GM21447 (cell line): ENCODE results near the gene PKM.

Experiments used
- ATAC-seq: cut with Tn5 transposase; IDR thresholded peaks from one replicate; pipeline ENCODE4 v1.9.1; 2021; ENCODE audit not compliant: unreplicated experiment

Gene PKM

DNA sequence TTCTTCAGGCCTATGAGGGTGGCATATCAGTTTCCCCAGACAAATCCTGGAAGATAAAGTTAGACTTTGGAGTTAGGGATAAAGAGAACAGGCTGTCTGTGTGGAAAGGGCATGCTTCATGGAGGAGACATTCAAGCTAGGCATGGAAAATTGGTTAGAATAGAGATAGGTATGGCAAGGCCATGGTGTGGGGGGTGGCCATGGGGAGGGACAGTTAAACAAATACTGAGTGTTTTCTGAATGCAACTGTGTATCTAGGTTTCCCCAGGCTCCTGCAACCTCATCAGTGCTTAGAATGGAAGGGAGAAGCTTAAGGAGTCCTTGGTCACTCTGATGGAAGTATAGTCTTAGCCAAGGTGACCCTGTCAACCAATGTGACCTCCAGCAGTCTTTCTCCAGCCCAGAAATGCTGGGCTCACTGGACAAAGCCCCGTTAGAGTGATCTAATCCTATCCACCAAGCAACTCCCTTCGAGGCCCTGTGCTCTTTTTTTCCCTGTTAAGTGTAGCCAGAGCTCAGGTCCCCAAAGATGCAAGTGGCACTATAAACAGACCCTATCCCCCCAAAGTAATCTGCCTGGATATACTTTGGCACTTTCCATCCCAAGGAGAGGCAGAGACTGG lies 5.5 kb upstream of the PKM start:
- no peak for ATAC-seq

DNA sequence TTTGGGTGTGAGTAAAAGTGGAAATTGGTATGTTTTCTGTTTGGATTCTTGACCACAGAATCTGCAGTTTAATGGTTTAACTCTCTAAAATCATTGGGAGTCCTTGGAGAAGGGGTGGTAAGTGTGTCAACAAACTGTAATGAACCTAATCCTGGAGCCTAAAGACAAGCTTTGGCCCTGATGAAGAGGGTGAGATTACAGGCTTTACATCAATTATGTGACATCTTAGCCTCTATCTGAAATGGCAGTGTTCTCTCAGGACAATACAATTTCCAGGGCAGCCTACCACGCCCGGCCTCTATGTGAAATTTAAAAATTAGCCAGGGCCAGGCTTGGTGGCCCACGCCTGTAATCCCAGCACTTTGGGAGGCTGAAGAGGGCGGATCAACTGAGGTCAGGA lies 4.3 kb upstream of the PKM start:
- no peak for ATAC-seq

DNA sequence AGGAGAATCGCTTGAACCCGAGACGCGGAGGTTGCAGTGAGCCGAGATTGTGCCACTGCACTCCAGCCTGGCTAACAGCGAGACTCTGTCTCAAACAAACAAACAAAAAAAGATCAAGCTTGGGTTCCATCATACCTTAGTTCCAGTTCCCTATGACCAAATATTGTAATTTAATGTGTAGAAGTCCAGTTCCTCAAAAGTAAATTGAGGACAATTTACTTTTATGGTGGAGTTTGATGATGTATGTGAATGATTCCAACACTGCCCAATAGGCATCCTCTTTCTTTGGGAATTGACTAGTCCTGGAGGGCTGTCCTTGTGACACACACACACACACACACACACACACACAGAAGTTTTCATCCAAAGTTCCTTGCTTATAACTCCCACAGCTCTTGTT lies 2.8 kb upstream of the PKM start:
- ATAC-seq: no peak

DNA sequence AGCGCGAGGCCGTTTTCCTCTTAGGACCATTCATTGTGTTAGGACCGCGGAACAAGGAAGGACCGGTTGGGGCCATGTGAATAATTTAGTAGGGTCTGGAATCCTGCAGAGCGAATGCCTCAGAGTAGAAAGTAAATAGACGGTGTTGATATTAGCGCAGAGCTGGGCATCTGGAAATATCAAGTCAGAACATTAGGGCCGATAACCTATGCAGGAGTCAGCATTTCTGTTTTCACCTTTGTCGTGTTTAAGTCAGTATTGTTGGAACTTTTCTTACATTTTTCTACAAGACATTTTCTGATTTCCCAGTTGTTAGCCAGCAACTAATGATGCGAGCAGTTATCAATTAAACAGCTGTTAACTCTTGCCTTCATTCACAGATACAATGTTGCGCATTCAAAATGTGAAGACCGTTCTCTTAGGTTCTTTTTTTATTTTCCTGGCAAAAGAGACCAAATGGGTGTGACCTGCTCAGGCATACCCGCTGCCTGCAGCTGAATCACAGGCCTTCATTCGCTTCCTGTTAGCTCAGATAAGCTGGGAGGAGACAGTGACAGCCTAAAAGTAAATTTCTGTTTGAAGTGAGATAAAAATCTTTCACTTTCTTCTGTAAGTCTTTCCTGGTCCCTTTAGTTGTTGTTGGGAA lies 966 bp upstream of the PKM start:
- ATAC-seq: no peak

DNA sequence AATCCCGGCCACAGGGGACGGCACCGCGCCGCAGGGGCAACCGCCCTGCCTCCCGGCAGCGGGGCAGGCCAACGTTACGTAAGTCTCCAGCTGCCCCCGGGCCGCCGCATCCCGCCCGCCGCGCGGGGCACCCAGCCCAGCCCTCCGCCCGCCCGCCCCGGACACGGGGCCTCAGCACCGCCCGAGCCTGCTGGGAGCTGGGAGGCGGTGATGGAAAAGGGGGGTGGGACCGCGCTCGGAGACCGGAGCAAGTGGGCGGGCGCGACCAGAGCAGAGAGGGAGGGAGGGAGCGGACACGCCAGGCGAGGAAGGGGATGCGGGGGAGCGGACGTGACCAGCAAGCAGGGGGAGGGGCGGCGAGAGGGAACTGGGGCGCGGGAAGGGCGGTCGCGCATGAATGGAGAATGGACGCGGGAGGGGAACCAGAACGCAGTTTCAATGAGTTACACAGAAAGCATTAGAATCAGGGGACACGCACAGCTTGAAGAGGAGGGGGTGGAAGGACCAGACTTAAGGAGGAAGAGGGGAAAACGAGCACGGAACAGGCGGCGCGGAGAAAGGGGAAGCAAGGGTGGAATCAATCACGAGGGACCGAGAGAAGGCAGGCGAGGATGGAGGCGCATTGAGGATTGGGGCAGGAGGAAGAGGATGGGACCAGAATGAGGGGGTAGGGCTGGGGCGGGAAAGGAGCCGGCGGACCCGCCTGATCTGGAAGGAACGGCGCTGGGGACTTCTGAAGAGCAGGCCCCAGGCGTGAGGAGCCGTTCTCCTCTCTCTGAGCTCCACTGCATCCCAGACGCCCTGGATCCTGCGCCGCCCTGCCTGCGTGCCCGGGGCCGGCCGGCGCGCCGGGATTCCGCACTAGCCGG lies 559 bp downstream of the PKM start:
- ATAC-seq: no peak

DNA sequence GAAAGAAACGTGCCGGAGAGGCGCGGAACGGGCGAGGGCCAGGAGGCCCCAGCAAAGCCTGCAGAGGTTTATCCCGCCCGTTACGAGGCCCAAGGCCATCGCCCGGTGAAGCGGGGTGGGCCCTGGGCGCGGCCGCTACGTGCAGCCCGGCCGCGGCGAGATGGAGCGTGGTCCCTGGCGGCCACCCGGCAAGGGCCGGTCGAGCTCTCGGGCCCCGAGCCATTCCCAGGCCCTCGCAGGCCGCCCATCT lies 1.1 kb downstream of the PKM start:
- ATAC-seq: no peak

DNA sequence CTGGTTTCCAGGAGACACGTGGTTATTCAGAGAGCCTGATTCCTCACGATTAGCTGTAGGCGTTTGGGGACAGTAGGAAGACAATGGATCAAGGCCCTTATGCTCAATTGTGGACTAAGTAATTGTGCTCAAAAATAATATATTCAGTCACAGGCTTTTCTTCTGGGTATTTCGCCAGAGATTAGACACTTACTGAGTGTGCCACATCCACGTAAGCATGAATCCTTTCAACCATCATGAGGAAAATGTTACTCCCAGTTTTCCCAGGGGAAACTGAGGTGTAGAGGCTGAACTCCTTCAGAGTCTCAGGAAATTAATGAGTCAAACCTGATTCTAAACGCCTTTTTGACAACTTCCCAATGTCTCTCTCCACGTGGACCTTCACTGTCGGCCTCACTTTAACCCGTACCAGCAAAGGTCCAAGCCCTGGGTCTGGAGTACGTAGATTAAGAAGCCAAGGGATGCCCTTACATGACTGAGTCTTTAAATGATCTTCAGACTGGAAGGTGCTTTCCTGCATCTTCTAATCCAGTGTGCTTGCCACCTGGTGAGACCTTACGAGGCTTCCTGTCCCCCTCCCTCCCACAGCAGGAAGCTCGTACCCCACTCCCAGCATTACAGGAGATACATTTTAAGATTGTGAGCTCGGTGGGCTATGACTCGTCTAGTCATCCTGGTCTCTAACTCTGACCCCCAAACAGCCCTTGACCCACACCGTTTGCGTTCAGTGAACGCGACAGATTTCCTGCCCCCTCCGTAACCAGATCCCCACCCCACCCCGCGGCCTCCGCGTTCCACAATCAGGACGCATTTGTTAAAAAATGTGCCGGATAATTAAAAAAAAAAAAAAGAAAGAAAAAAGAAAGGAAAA lies 1.7 kb downstream of the PKM start:
- no peak for ATAC-seq

DNA sequence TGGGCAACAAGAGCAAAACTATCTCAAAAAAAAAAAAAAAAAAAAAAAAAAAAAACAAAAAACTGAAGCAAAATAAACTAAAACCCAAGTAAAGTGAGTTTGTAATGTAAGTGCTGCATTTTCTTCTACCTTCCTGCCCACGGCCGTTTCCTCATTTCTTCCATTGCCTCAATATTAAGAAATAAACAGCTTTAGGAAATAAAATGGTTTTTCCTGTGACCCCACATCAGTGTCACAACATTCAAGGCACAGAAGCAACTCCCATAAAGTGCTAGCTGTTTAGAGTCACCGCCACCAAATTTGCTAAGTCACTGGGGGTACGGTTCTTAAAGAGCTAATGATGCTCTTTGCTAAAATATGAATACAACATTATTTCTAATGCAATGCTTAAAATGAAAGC lies 3.3 kb downstream of the PKM start:
- no peak for ATAC-seq

DNA sequence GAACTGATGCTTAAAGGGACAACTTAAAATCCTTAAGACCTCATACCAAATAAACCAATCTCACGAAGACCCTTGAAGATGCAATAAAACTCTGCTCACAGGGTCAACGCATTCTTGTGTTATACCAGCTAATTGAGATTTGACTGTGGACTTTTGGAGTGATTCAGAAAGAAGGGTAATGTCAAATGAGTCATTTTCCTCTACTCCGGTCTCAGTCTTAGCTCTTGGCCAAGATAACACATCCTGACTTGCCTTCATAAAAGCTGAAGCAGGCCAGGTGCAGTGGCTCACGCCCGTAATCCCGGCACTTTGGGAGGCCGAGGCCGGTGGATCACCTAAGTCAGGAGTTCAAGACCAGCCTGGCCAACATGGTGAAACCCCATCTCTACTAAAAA lies 3.8 kb downstream of the PKM start:
- ATAC-seq: no peak

DNA sequence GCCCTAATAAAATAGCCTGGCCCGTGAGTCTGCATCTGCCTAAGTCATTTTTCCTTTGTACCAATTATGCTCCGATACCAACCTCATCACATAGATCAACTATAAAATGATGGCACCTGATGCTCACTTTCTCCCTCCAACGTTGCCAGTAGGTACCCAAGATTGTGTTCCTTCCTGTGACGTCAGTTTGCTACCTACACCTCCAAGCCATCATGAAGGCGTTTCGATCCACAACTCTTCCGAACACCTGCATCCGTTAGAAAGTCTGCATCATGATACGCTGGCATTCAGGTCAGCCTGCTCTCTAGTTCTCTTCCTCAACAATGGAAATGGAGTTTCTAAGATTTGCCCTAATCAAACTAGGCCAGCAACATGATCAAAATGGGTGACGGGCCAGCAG lies 7.7 kb downstream of the PKM start:
- ATAC-seq: no peak

DNA sequence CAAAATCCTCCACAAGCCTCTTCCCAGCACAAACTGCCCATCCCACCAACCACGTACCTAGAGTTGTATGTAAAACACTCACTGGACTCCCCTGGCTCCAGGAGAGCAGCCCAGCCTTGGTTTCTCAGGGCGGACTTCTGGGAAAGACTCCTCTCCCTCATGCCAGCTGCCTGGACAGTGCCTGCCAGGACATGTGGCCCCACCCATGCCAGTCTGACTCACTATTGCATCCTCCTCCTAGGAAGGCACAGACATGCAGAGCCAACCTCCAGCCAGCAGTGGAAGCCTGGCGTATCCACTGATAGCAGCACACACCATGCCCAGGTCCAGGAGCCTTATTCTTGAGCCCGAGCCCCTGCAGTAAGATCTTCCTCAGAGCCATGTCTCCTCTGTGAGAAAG lies 8.6 kb downstream of the PKM start:
- no peak for ATAC-seq

DNA sequence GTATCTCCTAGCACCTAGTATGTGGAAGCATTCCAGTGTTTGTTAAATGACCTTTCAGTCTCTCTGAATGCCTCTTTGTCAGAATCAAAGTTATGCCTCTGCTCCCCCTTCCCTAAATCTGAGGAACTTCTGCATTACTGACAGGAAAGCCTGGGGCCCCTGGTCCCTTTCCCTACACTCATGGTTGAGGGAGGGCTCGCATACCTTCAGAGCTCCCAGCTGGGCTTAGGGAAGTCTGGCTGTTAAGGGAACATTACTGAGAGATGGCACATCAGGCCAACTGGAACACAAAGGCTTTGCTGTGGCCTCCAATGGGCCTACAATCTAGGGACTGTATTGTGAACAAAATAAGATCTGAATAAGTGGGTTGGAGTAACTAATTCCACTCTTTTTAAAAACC lies 10.3 kb downstream of the PKM start:
- ATAC-seq: no peak

DNA sequence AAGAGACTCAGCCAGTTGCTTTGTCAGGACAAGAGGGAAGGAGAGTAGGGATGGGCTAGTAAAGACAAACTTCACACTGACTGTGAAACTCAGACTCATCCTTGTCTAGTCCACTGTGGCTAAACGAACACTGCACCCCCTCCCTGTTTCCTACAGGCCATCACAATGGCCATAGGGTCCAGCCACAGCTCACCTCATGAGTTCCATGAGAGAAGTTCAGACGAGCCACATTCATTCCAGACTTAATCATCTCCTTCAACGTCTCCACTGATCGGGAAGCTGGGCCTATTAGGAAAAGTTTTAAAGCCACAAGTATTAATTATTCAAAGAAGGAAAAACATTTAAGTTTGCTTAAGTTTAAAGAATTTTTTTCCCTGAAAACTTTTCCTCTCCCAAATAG lies 13.8 kb downstream of the PKM start:
- ATAC-seq: no peak

DNA sequence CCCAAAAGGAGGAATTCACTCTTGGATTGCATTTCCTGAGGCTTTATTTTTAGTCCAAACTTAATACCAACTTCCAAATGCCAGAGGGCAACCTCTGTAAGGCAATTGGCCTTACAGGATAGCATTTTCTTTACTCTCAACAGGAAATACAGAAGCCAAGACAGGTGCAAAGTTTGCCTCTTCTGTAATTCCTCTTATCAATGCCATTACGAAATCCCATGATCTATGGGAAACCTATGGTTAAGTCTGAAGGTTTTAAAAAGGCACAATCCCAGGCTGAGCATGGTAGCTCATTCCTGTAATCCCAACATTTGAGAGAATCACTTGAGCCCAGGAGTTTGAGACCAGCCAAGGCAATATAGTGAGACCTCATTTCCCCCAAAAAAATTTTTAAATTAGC lies 14.9 kb downstream of the PKM start:
- no peak for ATAC-seq

DNA sequence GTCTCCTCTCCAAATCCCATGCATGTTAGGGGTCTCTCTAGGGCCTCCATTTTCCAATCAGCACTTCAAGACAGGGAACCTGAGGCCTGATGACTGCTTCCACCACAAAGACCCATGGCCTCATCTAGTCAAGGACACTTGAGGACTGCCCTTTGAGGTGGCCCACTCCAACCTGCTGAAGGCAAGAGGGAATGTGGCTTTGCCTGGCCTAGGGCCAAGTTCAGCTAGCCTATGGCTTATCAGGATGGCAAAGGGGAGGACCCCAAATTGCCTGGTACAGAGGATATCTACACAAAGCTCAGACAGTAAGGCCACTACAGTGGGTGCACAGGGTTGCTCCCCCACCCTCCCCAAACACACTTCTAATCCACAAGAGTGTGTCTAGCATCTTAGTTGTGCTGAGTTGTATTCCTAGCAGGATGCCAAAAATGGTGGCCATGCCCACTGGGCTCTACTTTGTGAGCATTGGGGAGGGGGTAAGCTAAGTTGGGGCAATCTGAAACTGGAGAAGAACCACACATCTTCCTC lies 23.4 kb downstream of the PKM start:
- ATAC-seq: no peak

DNA sequence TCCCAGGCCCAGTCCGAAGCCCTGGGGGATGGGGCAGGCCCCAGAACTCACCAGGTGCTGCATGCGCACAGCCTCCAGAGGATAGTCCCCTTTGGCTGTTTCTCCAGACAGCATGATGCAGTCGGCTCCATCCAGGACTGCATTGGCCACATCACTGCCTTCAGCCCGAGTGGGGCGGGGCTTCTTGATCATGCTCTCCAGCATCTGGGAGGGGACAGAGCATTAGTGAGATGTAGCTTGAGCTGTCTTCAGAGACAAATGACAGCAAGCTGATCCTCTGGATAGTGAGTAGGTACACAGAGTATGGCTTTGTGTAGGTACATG lies 24.4 kb downstream of the PKM start:
- no peak for ATAC-seq

DNA sequence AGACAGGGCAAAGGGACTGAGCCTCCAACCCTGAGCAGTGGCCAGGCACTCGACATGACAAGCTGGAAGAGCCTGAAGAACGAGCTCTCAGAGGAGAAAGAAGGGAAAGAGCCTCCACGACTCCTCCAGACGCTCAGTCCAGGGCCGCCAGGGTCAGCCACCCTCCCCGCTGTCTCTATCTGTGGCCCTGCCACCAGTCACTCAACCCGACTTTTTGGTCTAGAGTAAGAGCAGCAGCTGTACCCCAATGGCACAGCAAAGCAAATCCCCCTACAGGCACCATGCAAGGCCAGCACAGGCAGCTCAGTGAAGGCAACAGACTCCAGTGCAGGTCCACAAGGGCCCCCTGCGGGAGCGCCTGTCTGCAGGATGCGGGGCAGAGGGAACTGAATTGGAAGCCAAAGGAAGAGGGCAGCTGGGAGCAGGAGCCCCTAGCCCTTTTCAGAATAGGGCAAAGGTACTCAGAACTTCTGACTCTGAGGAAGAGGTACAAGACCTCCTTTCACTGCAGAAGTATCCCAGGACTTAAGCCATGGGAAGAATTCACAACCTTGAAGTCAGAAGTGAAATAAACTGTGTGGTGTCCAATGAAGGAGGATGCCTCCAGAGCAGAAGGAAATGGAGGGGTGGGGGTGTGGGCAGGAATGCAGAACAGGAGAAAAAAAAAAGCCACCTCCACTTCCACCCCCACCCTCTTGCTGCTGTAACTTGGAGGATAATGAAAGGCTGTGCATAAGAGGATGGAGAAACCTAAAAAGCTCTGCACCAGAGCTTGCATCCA lies 24.9 kb downstream of the PKM start:
- ATAC-seq: no peak

DNA sequence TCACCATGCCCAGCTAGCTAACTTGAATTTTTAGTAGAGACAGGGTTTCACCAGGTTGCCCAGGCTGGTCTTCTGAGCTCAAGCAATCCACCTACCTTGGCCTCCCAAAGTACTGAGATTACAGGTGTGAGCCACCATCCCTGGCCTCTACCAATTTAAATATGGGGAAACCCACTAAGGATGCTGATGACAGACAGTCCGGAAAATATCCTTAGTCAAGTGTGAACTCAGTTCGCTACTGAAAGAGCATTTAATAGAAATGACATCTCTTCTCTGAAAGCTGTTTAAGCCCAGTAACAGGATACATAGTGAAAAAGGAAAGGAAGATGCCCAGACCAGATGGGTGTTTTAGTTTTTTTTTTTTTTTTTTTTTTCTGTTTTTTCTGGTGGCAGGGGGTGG lies 25.7 kb downstream of the PKM start:
- ATAC-seq: no peak

DNA sequence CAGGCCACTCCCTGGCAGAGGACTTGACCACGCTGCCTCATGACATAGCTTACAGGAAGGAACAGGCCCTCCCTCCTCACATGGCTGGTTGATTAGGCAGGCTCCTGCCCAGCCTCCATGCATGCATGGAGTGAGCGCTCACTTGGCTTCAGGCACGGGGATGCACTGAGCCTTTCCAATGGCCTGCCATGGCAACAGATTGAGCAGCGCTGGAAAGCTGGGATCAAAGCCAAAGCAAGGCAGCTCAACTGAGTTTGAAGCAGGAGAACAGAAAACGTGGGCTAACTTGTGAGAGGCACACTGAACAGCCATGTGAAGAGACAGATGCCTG lies 27.5 kb downstream of the PKM start:
- ATAC-seq: no peak

DNA sequence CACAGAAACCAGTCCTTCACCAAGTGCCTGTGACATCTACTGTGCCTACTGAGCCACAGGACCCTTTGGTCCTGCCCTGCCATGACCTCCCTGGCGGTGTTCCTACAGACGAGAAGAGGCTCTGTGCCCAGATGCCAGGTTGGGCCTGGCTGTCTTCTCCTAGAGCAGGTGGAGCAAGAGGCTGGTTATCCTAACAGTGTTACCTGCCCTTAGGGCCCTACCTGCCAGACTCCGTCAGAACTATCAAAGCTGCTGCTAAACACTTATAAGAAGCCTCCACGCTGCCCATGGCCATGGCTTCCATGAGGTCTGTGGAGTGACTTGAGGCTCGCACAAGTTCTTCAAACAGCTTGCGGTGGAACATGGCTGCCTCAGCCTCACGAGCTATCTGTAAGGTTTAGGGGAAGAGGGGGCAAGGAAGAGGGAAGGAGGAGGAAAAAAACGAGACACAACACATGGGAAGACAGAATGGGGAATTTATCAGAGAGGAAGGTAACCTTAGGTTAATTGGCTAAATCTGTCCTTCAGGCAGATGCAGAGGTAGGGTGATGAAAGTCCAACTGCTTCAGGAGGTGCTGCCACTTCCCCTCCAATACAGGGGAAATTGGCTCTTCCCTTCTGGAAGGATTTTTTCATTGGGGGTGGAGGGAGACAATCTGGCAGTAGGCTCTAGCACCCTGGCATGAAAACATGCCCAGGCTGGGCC lies 28.0 kb downstream of the PKM start:
- ATAC-seq: no peak
